Lower lobe of right lung (tissue), 2 donors: ENCODE measurements around the gene GPATCH3. TPM values are rescaled to one million over a fixed set of nuclear protein-coding genes. Genes with fewer than 3 reads are reported as not detected.

Source experiments
- ATAC-seq, 2 donors: fragments of 200-7000 bp; cut with Tn5 transposase; one replicate each; pipeline ENCODE4 v1.9.1; 2020 to 2022; ENCODE audit warnings: mild to moderate bottlenecking in 2 of 2, moderate library complexity in 2 of 2
- DNase-seq: peaks from one replicate; pipeline ENCODE4 v3.0.0-alpha.2; 2020
- H3K27ac ChIP-seq: fragments of 200-600 bp; one replicate; pipeline ENCODE4 v1.8.0; 2022
- H3K27me3 ChIP-seq: fragments of 200-600 bp; one replicate; pipeline ENCODE4 v1.8.0; 2022; ENCODE audit warnings: low read depth
- H3K36me3 ChIP-seq: fragments of 200-600 bp; one replicate; pipeline ENCODE4 v1.8.0; 2022; ENCODE audit warnings: mild to moderate bottlenecking
- H3K4me1 ChIP-seq: fragments of 200-600 bp; one replicate; pipeline ENCODE4 v1.8.0; 2022
- H3K4me3 ChIP-seq: fragments of 200-600 bp; one replicate; pipeline ENCODE4 v1.8.0; 2022; ENCODE audit warnings: mild to moderate bottlenecking
- H3K9me3 ChIP-seq: fragments of 200-600 bp; one replicate; pipeline ENCODE4 v1.8.0; 2022
- intact Hi-C: fragments of 100-400 bp; cut with DNase I; formaldehyde crosslinking; loops from one replicate; pipeline ENCODE4 v1.11.0; 2022
- total RNA-seq: library from RNA; stranded (reverse); fragmentation: NEBNext Ultra II Directional; extraction: Animal tissue kit (Norgen Biotek cat#: 25700); gene quantifications from one replicate; pipeline ENCODE4 v1.2.1, GENCODE V29; 2021
- TF ChIP-seq, protein P1 (sequence below): fragments of 200-600 bp; IDR thresholded peaks from one replicate; pipeline ENCODE4 v1.8.0; 2022; ENCODE audit warnings: antibody characterized with exemption, mild to moderate bottlenecking
- donor health status: DM: no; HTN: yes; CAD: no; lungs with severe emphysema.

Gene GPATCH3
- total RNA-seq, 1 donor from 2014 or later: 16.1 TPM

DNA sequence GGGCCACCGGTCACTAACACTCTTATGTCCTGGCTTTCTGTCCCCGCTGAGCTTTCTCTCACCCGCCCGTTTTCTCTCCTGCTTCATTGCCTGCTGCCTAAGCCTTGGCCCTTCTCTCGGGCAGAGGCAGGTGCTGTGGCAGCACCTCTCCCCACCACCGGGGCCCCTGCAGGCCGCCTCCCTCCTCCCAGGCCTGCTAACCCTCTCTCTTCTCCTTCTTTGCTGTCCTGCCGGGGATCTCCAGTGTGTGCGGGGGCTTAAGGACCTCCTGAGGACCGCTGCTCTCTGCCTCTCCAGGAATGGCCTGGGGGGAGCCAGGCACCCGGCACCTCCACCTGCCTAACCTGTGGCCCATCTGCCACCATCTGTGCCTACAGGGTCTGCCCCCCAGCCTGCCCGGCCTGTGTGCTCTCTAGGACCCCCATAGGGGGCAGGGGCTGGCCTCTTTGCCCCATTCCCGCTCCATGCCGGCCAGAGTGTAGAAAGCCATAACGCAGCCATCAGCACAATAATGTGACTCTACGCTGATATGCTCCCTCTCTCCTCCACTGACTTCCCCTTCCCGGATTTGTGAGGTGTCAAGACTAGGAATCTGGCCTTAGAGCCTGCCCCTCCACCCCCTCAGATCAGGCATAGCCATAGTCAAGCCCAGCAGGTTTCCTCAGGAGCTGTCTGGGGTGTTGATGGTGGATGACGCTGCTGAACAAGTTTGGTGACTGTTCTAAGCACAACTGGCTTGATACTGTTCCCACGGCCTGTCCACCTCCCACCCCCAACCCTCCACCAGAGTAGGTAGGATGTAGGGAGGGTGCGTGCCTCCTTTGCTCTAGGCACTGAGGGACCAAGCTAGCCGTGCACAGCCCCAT is 43.4 kb downstream of the GPATCH3 start:
- ATAC-seq (no peak), DNase-seq (no peak)
- intact Hi-C loops: no loop called here
- TF ChIP-seq, protein P1, sequence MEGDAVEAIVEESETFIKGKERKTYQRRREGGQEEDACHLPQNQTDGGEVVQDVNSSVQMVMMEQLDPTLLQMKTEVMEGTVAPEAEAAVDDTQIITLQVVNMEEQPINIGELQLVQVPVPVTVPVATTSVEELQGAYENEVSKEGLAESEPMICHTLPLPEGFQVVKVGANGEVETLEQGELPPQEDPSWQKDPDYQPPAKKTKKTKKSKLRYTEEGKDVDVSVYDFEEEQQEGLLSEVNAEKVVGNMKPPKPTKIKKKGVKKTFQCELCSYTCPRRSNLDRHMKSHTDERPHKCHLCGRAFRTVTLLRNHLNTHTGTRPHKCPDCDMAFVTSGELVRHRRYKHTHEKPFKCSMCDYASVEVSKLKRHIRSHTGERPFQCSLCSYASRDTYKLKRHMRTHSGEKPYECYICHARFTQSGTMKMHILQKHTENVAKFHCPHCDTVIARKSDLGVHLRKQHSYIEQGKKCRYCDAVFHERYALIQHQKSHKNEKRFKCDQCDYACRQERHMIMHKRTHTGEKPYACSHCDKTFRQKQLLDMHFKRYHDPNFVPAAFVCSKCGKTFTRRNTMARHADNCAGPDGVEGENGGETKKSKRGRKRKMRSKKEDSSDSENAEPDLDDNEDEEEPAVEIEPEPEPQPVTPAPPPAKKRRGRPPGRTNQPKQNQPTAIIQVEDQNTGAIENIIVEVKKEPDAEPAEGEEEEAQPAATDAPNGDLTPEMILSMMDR: no peak
- no peak overlapping the region for H3K27ac ChIP-seq
- peaks cover 5% of the 10 kb centered on the region for H3K4me1 ChIP-seq
- H3K4me3 ChIP-seq: no peak overlapping the region
- H3K9me3 ChIP-seq: no peaks in the 10 kb centered on the region
- H3K27me3 ChIP-seq: no peaks in the 10 kb centered on the region
- peaks cover 55% of the 10 kb centered on the region for H3K36me3 ChIP-seq

DNA sequence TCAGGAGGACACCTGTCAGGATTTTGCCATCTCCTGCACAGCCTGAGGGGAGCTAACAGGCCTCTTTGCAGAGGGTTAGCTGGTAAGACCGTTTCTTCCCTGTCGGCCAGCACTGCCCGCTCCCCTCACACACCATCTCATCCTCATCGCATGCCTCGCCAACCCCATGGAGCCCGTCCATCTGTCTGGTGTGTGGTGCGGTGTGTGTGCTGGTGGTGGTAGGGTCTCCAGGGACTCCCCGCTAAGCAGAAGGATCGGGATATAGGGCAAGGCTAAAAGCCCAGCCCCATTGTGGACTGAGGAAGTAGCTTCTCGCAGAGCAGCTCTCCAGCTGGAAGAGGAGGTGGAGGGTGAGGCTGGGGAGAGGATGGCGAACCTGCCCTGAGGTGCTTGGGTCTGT is 44.1 kb downstream of the GPATCH3 start:
- H3K27me3 ChIP-seq: no peaks in the 10 kb centered on the region
- ATAC-seq (no peak), DNase-seq (no peak)
- H3K36me3 ChIP-seq: peaks cover 62% of the 10 kb centered on the region
- intact Hi-C loops: no loop called here
- H3K4me1 ChIP-seq: peaks cover 5% of the 10 kb centered on the region
- no peak overlapping the region for H3K4me3 ChIP-seq
- no peak overlapping the region for H3K27ac ChIP-seq
- H3K9me3 ChIP-seq: no peaks in the 10 kb centered on the region
- TF ChIP-seq, protein P1: no peak

DNA sequence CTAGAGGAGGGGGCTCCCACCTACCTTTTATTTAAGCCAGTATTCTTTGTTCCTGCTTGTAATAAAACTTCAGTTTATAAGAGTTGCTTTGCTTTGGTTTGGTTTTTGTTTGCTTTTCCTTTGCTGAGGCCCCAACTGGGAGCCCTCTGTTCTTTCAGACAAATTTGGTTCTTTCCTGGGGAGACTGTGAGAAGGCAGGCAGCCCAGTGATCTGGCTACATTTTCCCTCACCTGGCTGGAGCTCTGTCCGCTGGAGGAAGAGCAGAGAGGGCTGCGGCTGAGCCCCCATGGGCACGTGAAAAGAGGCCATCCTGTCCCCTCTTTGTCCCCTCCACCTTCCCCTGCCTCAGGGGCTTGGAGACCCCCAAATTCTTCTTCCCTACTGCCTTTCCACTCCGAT is 44.6 kb downstream of the GPATCH3 start:
- Histone ChIP-seq H3K9me3 (no peaks in the 10 kb centered on the region), H3K36me3 (peaks cover 67% of the 10 kb centered on the region), H3K27ac (no peak overlapping the region), H3K4me1 (peaks cover 5% of the 10 kb centered on the region), H3K4me3 (no peak overlapping the region), H3K27me3 (no peaks in the 10 kb centered on the region)
- ATAC-seq: no peak
- DNase-seq: no peak
- intact Hi-C loops: no loop called here
- TF ChIP-seq, protein P1: no peak

DNA sequence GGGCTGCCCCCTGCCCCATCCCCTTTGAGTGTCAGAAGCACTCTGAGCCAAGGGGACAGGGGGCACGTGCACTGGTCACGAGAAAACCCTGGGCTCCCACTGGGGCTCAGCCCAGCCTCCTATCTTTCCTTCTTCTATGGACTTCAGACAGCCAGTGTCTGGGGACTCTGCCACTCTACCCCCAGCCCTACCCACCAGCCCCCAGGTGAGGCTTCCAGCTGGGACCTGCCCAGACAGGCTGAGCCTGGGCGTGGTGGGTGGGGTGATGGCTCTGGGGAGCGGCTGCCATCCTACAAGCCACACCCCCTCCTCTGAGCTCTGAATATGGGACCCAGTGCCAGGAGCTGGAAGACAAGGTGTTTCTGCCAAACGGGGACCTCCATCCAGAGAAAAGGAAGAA is 45.4 kb downstream of the GPATCH3 start:
- DNase-seq (no peak), ATAC-seq (no peak)
- no peaks in the 10 kb centered on the region for H3K27me3 ChIP-seq
- H3K27ac ChIP-seq: no peak overlapping the region
- H3K36me3 ChIP-seq: peaks cover 75% of the 10 kb centered on the region
- TF ChIP-seq, protein P1: no peak
- no peaks in the 10 kb centered on the region for H3K9me3 ChIP-seq
- peaks cover 5% of the 10 kb centered on the region for H3K4me1 ChIP-seq
- H3K4me3 ChIP-seq: no peak overlapping the region
- intact Hi-C loops: no loop called here

DNA sequence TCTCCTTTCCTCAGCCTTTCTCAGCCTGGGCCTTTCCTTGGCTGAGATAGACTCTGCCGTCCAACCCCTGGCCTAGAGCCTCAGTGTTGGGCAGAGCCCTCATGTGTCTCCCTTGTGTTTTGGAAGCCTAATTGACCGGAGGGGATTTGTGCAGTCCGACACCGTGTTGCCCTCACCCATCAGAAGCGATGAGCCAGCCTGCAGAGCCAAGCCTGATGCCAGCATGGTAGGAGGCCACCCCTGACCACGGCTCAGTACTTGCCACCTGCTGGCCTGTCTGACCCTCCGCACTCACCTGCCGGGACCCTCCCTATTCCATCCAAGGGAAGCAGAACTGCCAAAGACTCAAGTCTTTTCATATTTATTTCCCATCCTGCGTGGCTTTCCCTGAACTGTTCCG is 46.7 kb downstream of the GPATCH3 start:
- ATAC-seq (no peak), DNase-seq (no peak)
- Histone ChIP-seq H3K9me3 (no peaks in the 10 kb centered on the region), H3K27me3 (no peaks in the 10 kb centered on the region), H3K36me3 (peaks cover 88% of the 10 kb centered on the region), H3K4me3 (no peak overlapping the region), H3K4me1 (peaks cover 13% of the 10 kb centered on the region), H3K27ac (no peak overlapping the region)
- intact Hi-C loops: no loop called here
- TF ChIP-seq, protein P1: no peak
